Measurements from ENCODE around the gene DENND1B. TPM values are rescaled to one million over a fixed set of nuclear protein-coding genes. Genes with fewer than 3 reads are reported as not detected.
A peak's percentile ranks its signal among the peaks of the same experiment; 100 is the strongest.
"Not testable (repeated sequence)": the region's sequence is repeated elsewhere in the genome, so short reads cannot be mapped to it uniquely, and the experiment has no call there.

DENND1B gene
- total and polyA plus RNA-seq, 4 donors = 7.9 to 44.6 (median 15.4) TPM

GRCh38 chr1:197752652-197753164 is 22.6 kb downstream of the DENND1B start:
- WGBS (ENCODE audit: insufficient coverage) = no CpG with 5 or more reads among the region's 6 CpGs
- not testable (repeated sequence) for H3K27ac ChIP-seq (ENCODE audit: low read depth, low read length)

DNA sequence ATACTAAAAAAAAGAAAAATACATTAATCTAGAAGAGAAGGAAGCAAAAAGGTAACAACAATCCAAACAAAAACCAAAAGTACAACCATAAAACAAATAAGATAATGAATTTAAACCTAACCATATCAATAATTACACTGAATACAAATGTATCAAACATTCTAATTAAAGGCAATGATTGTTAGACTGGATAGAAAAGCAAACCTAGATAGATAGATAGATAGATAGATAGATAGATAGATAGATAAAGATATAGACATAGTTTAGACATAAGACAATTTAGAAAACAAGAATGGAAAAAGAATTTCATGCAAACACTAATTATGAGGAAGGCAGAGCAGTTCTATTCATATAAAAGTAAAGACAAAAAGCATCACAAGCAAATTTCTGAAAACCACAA is 24.9 kb downstream of the DENND1B start:
- Histone ChIP-seq H3K9me3 (ENCODE audit: control insufficient read depth, insufficient read depth, low read length) (no peaks in the 10 kb centered on the region), H3K4me1 (ENCODE audit: control insufficient read depth, insufficient read depth, low read length) (no peaks in the 10 kb centered on the region), H3K36me3 (ENCODE audit: control insufficient read depth, insufficient read depth, low read length) (no peaks in the 10 kb centered on the region), H3K27me3 (ENCODE audit: control insufficient read depth, insufficient read depth, low read length) (no peaks in the 10 kb centered on the region), H3K27ac (ENCODE audit: low read depth, low read length) (no peak overlapping the region), H3K4me3 (ENCODE audit: low read depth, low read length) (no peak overlapping the region)
- no peak for DNase-seq (ENCODE audit: low read depth in 4 of 6, low spot score in 6 of 6)

More at GRCh38 chr1:197752652-197753164, 22.6 kb downstream of the DENND1B start:
- not testable (repeated sequence) for H3K9me3 ChIP-seq (ENCODE audit: control insufficient read depth, insufficient read depth, low read length); DNase-seq (ENCODE audit: low read depth in 4 of 6, low spot score in 6 of 6); H3K36me3 ChIP-seq (ENCODE audit: control insufficient read depth, insufficient read depth, low read length); H3K27me3 ChIP-seq (ENCODE audit: control insufficient read depth, insufficient read depth, low read length); H3K4me1 ChIP-seq (ENCODE audit: control insufficient read depth, insufficient read depth, low read length); H3K4me3 ChIP-seq (ENCODE audit: low read depth, low read length)

DNA sequence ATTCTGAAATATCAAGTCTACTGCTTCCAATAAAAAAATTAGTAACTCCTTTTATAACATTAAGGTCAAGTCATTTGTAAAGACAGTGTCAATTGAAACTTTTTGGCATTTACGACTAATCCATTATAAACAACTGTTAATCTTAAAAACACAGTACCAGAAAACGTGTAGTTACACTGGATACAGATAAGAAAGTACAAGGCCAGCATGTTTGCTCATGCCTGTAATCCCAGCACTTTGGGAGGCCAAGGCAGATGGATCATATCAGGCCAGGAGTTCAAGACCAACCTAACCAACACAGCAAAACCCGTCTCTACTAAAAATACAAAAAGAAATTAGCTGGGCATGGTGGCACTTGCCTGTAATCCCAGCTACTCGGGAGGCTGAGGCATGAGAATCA is 29.4 kb downstream of the DENND1B start:
- H3K27me3 ChIP-seq (ENCODE audit: control insufficient read depth, insufficient read depth, low read length) = no peaks in the 10 kb centered on the region
- no peak overlapping the region for H3K27ac ChIP-seq (ENCODE audit: low read depth, low read length)
- DNase-seq (ENCODE audit: low read depth in 4 of 6, low spot score in 6 of 6) = no peak
- no peaks in the 10 kb centered on the region for H3K9me3 ChIP-seq (ENCODE audit: control insufficient read depth, insufficient read depth, low read length)
- H3K4me1 ChIP-seq (ENCODE audit: control insufficient read depth, insufficient read depth, low read length) = no peaks in the 10 kb centered on the region
- H3K4me3 ChIP-seq (ENCODE audit: low read depth, low read length) = no peak overlapping the region
- WGBS (ENCODE audit: insufficient coverage) = 88% methylated on average over 3 of the region's 4 CpGs
- no peaks in the 10 kb centered on the region for H3K36me3 ChIP-seq (ENCODE audit: control insufficient read depth, insufficient read depth, low read length)

GRCh38 chr1:197744979-197745378 is 30.3 kb downstream of the DENND1B start:
- H3K27ac ChIP-seq (ENCODE audit: low read depth, low read length) = no peak overlapping the region

GRCh38 chr1:197743578-197743977 is 31.7 kb downstream of the DENND1B start:
- Histone ChIP-seq H3K27me3 (ENCODE audit: control insufficient read depth, insufficient read depth, low read length) (no peaks in the 10 kb centered on the region), H3K9me3 (ENCODE audit: control insufficient read depth, insufficient read depth, low read length) (no peaks in the 10 kb centered on the region), H3K27ac (ENCODE audit: low read depth, low read length) (no peak overlapping the region), H3K4me1 (ENCODE audit: control insufficient read depth, insufficient read depth, low read length) (no peaks in the 10 kb centered on the region), H3K36me3 (ENCODE audit: control insufficient read depth, insufficient read depth, low read length) (no peaks in the 10 kb centered on the region), H3K4me3 (ENCODE audit: low read depth, low read length) (no peak overlapping the region)
- no peak for DNase-seq (ENCODE audit: low read depth in 4 of 6, low spot score in 6 of 6)
- WGBS (ENCODE audit: insufficient coverage) = 100% methylated on average over 2 of the region's 2 CpGs

More at GRCh38 chr1:197744979-197745378, 30.3 kb downstream of the DENND1B start:
- no peaks in the 10 kb centered on the region for H3K36me3 ChIP-seq (ENCODE audit: control insufficient read depth, insufficient read depth, low read length)
- H3K4me1 ChIP-seq (ENCODE audit: control insufficient read depth, insufficient read depth, low read length) = no peaks in the 10 kb centered on the region
- DNase-seq (ENCODE audit: low read depth in 4 of 6, low spot score in 6 of 6) = no peak
- H3K9me3 ChIP-seq (ENCODE audit: control insufficient read depth, insufficient read depth, low read length) = no peaks in the 10 kb centered on the region
- no peaks in the 10 kb centered on the region for H3K27me3 ChIP-seq (ENCODE audit: control insufficient read depth, insufficient read depth, low read length)
- WGBS (ENCODE audit: insufficient coverage) = no CpG with 5 or more reads among the region's 1 CpG
- H3K4me3 ChIP-seq (ENCODE audit: low read depth, low read length) = no peak overlapping the region

- H3K4me1 ChIP-seq (ENCODE audit: control insufficient read depth, insufficient read depth, low read length) = no peaks in the 10 kb centered on the region
- 86% methylated on average over 1 of the region's 2 CpGs for WGBS (ENCODE audit: insufficient coverage)
- no peak for DNase-seq (ENCODE audit: low read depth in 4 of 6, low spot score in 6 of 6)
Measured at GRCh38 chr1:197740992-197741391, 34.3 kb downstream of the DENND1B start.

DNA sequence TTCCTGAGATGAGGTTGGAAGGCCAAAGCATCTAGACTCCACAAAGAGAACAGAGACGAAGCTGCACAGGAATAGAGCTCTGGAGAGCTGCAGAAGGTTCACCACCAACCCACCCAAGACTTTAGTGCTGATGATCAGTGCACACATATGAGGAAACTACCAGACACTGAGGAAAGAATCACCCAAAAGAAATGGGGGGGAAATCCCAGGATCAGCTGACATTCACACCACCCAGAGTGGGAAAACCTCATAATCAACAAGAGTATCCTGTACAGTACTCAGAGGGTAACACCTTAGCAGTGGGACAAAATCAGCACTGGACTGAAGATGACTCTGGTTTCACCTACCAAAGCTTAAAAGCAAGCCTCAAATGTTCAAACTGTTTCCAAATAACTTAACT is 36.4 kb downstream of the DENND1B start:
- WGBS (ENCODE audit: insufficient coverage) = 0% methylated on average over 1 of the region's 1 CpG
- H3K9me3 ChIP-seq (ENCODE audit: control insufficient read depth, insufficient read depth, low read length) = no peaks in the 10 kb centered on the region
- no peak for DNase-seq (ENCODE audit: low read depth in 4 of 6, low spot score in 6 of 6)
- H3K4me1 ChIP-seq (ENCODE audit: control insufficient read depth, insufficient read depth, low read length) = no peaks in the 10 kb centered on the region
- H3K36me3 ChIP-seq (ENCODE audit: control insufficient read depth, insufficient read depth, low read length) = no peaks in the 10 kb centered on the region
- H3K27ac ChIP-seq (ENCODE audit: low read depth, low read length) = no peak overlapping the region
- H3K4me3 ChIP-seq (ENCODE audit: low read depth, low read length) = no peak overlapping the region
- H3K27me3 ChIP-seq (ENCODE audit: control insufficient read depth, insufficient read depth, low read length) = no peaks in the 10 kb centered on the region

More at GRCh38 chr1:197740992-197741391, 34.3 kb downstream of the DENND1B start:
- H3K27me3 ChIP-seq (ENCODE audit: control insufficient read depth, insufficient read depth, low read length) = no peaks in the 10 kb centered on the region
- no peak overlapping the region for H3K27ac ChIP-seq (ENCODE audit: low read depth, low read length)
- no peak overlapping the region for H3K4me3 ChIP-seq (ENCODE audit: low read depth, low read length)
- H3K9me3 ChIP-seq (ENCODE audit: control insufficient read depth, insufficient read depth, low read length) = no peaks in the 10 kb centered on the region
- H3K36me3 ChIP-seq (ENCODE audit: control insufficient read depth, insufficient read depth, low read length) = no peaks in the 10 kb centered on the region

- WGBS (ENCODE audit: insufficient coverage) = no CpG with 5 or more reads among the region's 1 CpG
- no peaks in the 10 kb centered on the region for H3K9me3 ChIP-seq (ENCODE audit: control insufficient read depth, insufficient read depth, low read length)
Measured at GRCh38 chr1:197737916-197738315, 37.4 kb downstream of the DENND1B start.

GRCh38 chr1:197736685-197737084 is 38.6 kb downstream of the DENND1B start:
- peak in 1 of 6 donors; percentile 2 for DNase-seq (ENCODE audit: low read depth in 4 of 6, low spot score in 6 of 6)
- no peaks in the 10 kb centered on the region for H3K27me3 ChIP-seq (ENCODE audit: control insufficient read depth, insufficient read depth, low read length)
- no peaks in the 10 kb centered on the region for H3K9me3 ChIP-seq (ENCODE audit: control insufficient read depth, insufficient read depth, low read length)
- H3K27ac ChIP-seq (ENCODE audit: low read depth, low read length) = no peak overlapping the region
- no peaks in the 10 kb centered on the region for H3K4me1 ChIP-seq (ENCODE audit: control insufficient read depth, insufficient read depth, low read length)
- no peaks in the 10 kb centered on the region for H3K36me3 ChIP-seq (ENCODE audit: control insufficient read depth, insufficient read depth, low read length)
- H3K4me3 ChIP-seq (ENCODE audit: low read depth, low read length) = no peak overlapping the region
- WGBS (ENCODE audit: insufficient coverage) = 78% methylated on average over 1 of the region's 1 CpG

More at GRCh38 chr1:197737916-197738315, 37.4 kb downstream of the DENND1B start:
- peak in 1 of 6 donors; percentile 10 for DNase-seq (ENCODE audit: low read depth in 4 of 6, low spot score in 6 of 6)
- Histone ChIP-seq H3K27ac (ENCODE audit: low read depth, low read length) (no peak overlapping the region), H3K4me3 (ENCODE audit: low read depth, low read length) (no peak overlapping the region), H3K4me1 (ENCODE audit: control insufficient read depth, insufficient read depth, low read length) (no peaks in the 10 kb centered on the region), H3K36me3 (ENCODE audit: control insufficient read depth, insufficient read depth, low read length) (no peaks in the 10 kb centered on the region), H3K27me3 (ENCODE audit: control insufficient read depth, insufficient read depth, low read length) (no peaks in the 10 kb centered on the region)

DNA sequence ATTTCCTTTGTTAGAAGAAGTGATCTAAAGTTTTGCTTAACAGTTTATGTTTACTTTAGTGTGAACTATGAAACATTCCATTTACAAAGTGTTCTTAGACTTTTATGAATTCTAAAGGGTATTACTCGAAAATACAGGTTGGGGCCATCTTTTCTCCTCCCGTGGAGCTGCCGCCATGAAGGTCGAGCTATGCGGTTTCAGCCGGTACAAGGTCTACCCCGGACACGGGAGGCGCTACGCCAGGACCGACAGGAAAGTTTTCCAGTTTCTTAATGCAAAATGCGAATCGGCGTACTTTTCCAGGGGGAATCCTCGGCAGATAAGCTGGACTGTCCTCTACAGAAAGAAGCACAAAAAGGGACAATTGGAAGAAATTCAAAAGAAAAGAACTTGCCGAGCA is 39.8 kb downstream of the DENND1B start:
- no peaks in the 10 kb centered on the region for H3K4me1 ChIP-seq (ENCODE audit: control insufficient read depth, insufficient read depth, low read length)
- H3K36me3 ChIP-seq (ENCODE audit: control insufficient read depth, insufficient read depth, low read length) = no peaks in the 10 kb centered on the region
- H3K27me3 ChIP-seq (ENCODE audit: control insufficient read depth, insufficient read depth, low read length) = no peaks in the 10 kb centered on the region
- H3K27ac ChIP-seq (ENCODE audit: low read depth, low read length) = no peak overlapping the region
- 96% methylated on average over 16 of the region's 16 CpGs for WGBS (ENCODE audit: insufficient coverage)
- no peak for DNase-seq (ENCODE audit: low read depth in 4 of 6, low spot score in 6 of 6)
- H3K4me3 ChIP-seq (ENCODE audit: low read depth, low read length) = no peak overlapping the region
- no peaks in the 10 kb centered on the region for H3K9me3 ChIP-seq (ENCODE audit: control insufficient read depth, insufficient read depth, low read length)
